Sciatic nerve (tissue), 1 donor: Measurements from ENCODE around the gene OR13J1. TPM values are rescaled to one million over a fixed set of nuclear protein-coding genes. Genes with fewer than 3 reads are reported as not detected.

Experiments used
- total RNA-seq: library from RNA; stranded (reverse); fragmentation: NEBNext Ultra II Directional; extraction: Animal tissue kit (Norgen Biotek cat#: 25700); gene quantifications from one replicate; pipeline ENCODE4 v1.2.1, GENCODE V29; 2021
- donor health status: DM: no; HTN: no; CAD: no.

The OR13J1 gene
- total RNA-seq, 1 donor from 2014 or later, result not detected

Other genes with a start within 250 kb of the OR13J1 start
- gene SIT1, start 219.5 kb downstream of the OR13J1 start, total RNA-seq, result 0.67 TPM
- 12,220 TPM for gene RMRP, start 212.4 kb downstream of the OR13J1 start, total RNA-seq
- 28.0 TPM for gene CCDC107, start 212.1 kb downstream of the OR13J1 start, total RNA-seq
- not detected for gene ARHGEF39, start 205.2 kb downstream of the OR13J1 start, total RNA-seq
- not detected for gene CA9, start 196.5 kb downstream of the OR13J1 start, total RNA-seq
- gene TPM2, start 180.5 kb downstream of the OR13J1 start, total RNA-seq, result 165 TPM
- gene TLN1, start 138.2 kb downstream of the OR13J1 start, total RNA-seq, result 411 TPM
- 28.8 TPM for gene CREB3, start 137.7 kb downstream of the OR13J1 start, total RNA-seq
- 67.5 TPM for gene GBA2, start 121.2 kb downstream of the OR13J1 start, total RNA-seq
- gene RGP1, start 121.1 kb downstream of the OR13J1 start, total RNA-seq, result 28.9 TPM
- not detected for gene MSMP, start 116.1 kb downstream of the OR13J1 start, total RNA-seq
- gene NPR2, start 78.8 kb downstream of the OR13J1 start, total RNA-seq, result 41.8 TPM
- 6.3 TPM for gene SPAG8, start 58.1 kb downstream of the OR13J1 start, total RNA-seq
- 31.2 TPM for gene HINT2, start 55.4 kb downstream of the OR13J1 start, total RNA-seq
- gene FAM221B, start 41.7 kb downstream of the OR13J1 start, total RNA-seq, result not detected
- gene TMEM8B, start 41.2 kb downstream of the OR13J1 start, total RNA-seq, result 31.7 TPM
- 4.5 TPM for gene HRCT1, start 35.8 kb upstream of the OR13J1 start, total RNA-seq
- 5.8 TPM for gene SPAAR, start 39.1 kb upstream of the OR13J1 start, total RNA-seq
- not detected for gene OR2S2, start 87.8 kb upstream of the OR13J1 start, total RNA-seq
- gene RECK, start 166.5 kb upstream of the OR13J1 start, total RNA-seq, result 24.0 TPM